Anterior cingulate cortex (tissue), 58 donors: ENCODE results near the gene CETP.

ENCODE experiments used
- DNase-seq, 58 donors: peaks; one replicate each; lab custom pipeline; 2025; lab: John Stamatoyannopoulos, UW

The CETP gene

GRCh38 chr16:56961851-56962281 lies at the start of gene CETP:
CETP (plus strand) TSS chr16:56961950; CDS start chr16:56961980, 30 bp downstream.
- no peak for DNase-seq

- DNase-seq, result no peak
These were observed 48.7 kb upstream of the CETP start for GRCh38 chr16:56912746-56913708.

GRCh38 chr16:56914896-56915295 lies 46.9 kb upstream of the CETP start:
- DNase-seq, result no peak

DNA sequence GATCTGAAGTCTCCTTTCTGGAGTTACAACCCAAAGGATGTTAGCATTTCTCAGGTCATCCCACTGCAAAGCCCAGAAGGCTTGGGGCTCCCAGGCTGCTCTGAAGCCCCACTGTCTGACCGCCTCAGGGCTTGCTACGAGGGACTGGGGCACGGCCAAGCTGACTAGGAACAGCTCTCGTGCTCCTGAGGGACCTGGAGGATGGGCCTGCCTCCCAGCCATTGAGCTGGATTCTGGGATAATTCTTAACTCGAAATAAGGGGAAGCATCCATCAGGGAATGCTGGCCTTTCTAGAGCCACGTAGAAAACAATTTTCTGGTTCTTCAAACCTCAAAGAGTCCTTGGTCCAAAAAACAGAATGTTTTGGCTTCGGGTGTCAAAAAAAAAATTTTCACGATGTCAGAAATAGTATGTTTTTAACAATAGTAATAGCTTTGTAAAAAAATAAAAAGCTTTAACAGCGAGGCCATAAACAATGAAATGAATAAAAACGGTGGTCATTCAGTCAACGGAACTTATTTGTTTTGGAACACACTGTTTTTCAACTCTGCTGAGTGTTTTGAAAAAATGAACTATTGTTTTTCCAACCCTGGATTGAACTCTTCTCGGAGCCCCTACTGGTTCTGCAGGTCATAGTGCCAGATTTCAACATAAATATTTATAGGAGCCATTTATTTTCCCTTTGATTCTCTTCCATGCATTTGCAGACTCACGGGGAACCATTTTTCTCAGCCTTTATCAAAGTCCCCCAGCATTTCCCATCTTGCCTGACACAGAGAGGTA lies 46.2 kb upstream of the CETP start:
- no peak for DNase-seq

GRCh38 chr16:56916571-56917403 lies 45.0 kb upstream of the CETP start:
- DNase-seq, result peak in 4 of 58 donors; percentile 7 to 12 (median 10)

GRCh38 chr16:56918467-56919012 lies 43.2 kb upstream of the CETP start:
- no peak for DNase-seq

- DNase-seq, result no peak
These were observed 42.5 kb upstream of the CETP start for GRCh38 chr16:56919099-56919800.

GRCh38 chr16:56921571-56921970 lies 40.2 kb upstream of the CETP start:
- no peak for DNase-seq

- DNase-seq, result no peak
These were observed 38.2 kb upstream of the CETP start for GRCh38 chr16:56923481-56924091.

GRCh38 chr16:56927471-56927870 lies 34.3 kb upstream of the CETP start:
- no peak for DNase-seq

DNA sequence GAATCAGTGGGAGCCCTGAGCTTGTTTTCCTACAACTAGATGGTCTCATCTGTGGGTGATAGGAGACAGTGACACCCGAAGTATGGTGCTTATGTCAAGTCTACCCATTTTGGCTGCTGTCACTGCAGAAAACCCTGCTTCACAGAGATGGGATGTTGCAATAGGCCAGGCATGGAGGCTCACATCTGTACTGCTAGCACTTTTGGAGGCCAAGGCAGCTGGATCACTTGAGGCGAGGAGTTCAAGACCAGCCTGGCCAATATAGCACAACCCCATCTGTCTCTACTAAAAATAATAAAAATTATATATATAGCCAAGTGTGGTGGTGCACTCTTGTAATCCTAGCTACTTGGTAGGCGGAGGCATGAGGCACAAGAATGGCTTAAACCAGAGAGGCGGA lies 32.1 kb upstream of the CETP start:
- DNase-seq, result no peak

DNA sequence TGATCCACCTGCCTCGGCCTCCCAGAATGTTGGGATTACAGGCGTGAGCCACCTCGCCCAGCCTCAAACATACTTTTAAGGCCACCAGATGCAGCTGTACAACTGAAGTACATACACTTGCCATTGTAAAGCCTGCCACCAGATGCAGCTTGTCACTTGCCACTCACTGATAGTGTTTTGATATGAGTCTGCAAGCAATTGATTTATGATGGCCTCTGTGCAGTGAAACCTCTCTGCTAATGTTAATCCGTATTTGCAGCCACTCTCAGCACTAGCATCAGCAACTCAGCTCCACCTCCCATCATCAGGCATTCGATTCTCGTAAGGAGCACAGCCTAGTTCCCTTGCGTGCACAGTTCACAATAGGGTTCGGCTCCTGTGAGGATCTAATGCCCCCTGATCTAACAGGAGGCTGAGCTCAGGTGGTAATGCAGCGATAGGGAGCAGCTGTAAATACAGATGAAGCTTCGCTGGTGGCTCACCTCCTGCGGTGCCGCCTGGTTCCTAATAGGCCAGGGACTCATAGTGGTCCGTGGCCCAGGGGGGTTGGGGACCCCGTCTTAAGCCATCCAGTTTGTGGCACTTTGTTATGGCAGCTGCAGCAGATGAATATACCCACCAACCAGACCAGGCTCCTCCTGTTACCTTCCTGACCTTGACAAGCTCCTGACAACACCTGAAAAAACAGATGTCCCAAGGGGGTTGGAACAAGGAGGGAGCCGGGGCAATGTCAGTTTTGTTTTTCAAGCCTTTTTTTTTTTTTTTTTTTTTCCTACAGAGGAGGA lies 31.1 kb upstream of the CETP start:
- DNase-seq, result no peak

DNA sequence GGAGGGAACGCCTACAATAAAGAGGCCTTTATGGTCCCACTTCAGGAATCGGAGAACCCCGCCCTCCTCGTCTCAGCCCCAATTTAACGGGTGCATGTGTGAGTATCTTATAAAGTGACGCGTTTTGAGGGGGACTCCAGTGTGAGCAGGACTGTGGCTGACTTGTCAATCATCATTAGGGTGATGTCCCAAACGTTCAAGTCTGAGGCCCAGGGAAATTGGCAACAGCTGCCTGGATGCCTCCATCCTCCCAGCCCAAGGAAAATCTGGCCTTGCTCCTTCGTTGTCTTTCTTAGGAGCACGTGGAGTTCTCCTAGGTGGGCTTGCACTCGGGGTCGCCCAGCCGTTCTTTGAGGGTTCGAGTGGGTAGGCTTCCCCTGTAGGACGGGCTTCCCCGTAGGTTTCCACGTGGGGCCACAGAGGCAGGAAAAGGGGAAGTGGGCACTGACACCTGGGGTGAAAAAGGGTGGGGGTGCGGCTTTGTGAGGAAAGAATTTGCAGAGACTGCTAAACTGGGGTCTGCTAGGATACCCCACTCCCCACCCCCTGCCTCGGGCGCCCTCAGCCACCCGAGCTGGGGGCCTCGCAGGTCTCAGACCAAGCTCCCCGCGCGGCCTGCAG lies 30.4 kb upstream of the CETP start:
- DNase-seq, result peak in 3 of 58 donors; percentile 56 to 74 (median 65)

DNA sequence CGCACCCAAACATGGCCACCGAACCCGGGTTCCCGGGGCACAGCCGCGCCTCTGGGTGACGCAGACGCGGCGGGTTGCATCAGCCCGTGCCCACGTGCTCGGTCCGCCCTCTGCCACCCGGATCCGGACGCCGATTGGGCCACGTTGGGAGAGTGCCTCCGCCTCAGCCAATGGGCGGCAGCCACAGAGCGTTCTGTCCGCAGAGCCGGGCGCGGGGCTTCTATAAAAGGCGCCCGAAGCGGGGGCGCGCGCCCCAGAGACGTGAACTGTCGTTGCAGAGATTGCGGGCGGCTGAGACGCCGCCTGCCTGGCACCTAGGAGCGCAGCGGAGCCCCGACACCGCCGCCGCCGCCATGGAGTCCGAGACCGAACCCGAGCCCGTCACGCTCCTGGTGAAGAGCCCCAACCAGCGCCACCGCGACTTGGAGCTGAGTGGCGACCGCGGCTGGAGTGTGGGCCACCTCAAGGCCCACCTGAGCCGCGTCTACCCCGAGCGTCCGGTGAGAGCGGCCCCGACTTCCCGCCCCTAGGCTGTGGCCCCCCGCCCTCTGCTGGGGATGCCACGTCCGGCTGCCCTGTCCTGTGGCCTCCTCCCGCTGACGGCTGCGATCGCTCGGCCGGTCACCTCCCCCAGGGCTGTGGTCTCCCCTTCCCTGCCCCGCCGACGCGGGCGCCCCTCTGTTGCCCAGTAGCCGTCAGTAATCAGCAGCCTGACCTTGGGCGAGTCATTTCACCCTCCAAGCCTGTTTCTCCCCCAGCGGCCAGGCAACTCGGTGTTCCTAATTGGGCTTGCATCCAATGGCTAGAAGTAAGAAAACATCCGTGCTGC lies 29.6 kb upstream of the CETP start, which contains the start of gene HERPUD1:
Gene HERPUD1 (plus strand): TSS at position 251 of the 829 bp plus-strand sequence. CDS start 103 bp downstream, at position 354.
- peak; percentile 82 to 100 (median 99) for DNase-seq

DNA sequence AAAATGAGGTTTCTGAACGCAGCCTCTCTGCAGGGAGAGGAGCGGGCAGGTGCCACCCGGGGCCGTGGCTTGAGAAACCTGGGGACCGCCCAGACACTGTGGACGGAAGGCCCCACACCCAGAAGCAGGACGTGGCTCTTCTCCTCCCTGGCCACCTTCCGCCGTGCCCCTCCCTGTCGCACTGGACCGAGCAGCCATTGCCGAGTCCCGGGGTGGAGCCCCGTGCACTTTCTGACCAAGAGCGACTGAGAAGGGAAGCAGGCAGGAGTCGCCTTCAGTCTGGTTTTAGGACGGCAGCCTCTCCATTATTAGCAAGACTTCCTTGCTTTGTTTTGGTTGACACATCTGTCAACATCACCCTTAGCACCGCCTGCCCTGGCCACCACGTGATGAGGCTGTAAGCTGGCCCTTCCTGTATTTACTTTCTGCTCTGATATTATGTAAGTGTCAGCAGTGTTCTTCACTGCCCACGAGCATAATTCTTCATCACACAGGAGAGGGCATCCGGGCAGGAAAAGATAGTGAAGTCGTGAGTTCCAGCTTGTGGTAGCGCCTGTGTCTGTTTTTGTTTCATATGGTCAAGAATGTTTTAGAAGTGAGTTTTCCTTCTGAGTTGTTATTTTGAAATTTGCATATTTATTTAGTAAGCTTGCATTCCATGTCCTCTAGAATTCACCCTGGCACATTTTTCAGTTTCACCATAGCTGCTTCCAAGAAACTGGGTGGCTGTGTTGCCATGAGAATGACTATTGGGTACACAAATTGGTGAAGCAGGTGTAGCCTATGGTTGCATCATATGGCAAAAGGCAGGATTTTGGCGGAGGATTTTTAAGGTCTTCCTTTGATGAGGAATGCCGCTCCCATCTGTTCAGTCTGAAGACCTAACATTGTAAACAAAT lies 28.8 kb upstream of the CETP start:
- peak in 55 of 58 donors; percentile 27 to 84 (median 63) for DNase-seq
